Smooth muscle cell (in vitro differentiated cells): ENCODE measurements around the gene SMCO4. TPM values are rescaled to one million over a fixed set of nuclear protein-coding genes. Genes with fewer than 3 reads are reported as not detected.

Experiments used
- DNase-seq: peaks from one replicate; lab custom pipeline; 2025; ENCODE audit not compliant: unreplicated experiment; lab: John Stamatoyannopoulos, UW
- H2AFZ ChIP-seq: fragments of 200-600 bp; sonication (generic); 2 replicates; pipeline ENCODE4 v1.6.0; 2016; ENCODE audit warnings: antibody characterized with exemption, low read depth, mild to moderate bottlenecking
- H3F3A ChIP-seq: fragments of 200-600 bp; sonication (generic); 2 replicates; pipeline ENCODE4 v1.6.0; 2017; ENCODE audit warnings: antibody characterized with exemption, low read depth
- H3K27ac ChIP-seq: fragments of 200-600 bp; sonication (generic); 2 replicates; pipeline ENCODE4 v1.5.1; 2016; ENCODE audit warnings: low read depth, mild to moderate bottlenecking
- H3K27me3 ChIP-seq: fragments of 200-600 bp; sonication (generic); 2 replicates; pipeline ENCODE4 v1.6.1; 2016; ENCODE audit warnings: low read depth, mild to moderate bottlenecking
- H3K36me3 ChIP-seq: fragments of 200-600 bp; sonication (generic); 2 replicates; pipeline ENCODE4 v1.5.1; 2016; ENCODE audit warnings: low read depth
- H3K4me1 ChIP-seq: fragments of 200-600 bp; sonication (generic); 2 replicates; pipeline ENCODE4 v1.5.1; 2016; ENCODE audit warnings: low read depth
- H3K4me2 ChIP-seq: fragments of 200-600 bp; sonication (generic); 2 replicates; pipeline ENCODE4 v1.6.0; 2016; ENCODE audit warnings: mild to moderate bottlenecking
- H3K4me3 ChIP-seq: fragments of 200-600 bp; sonication (generic); 2 replicates; pipeline ENCODE4 v1.5.1; 2016; ENCODE audit warnings: mild to moderate bottlenecking
- H3K79me2 ChIP-seq: fragments of 200-600 bp; sonication (generic); 2 replicates; pipeline ENCODE4 v1.6.0; 2016; ENCODE audit warnings: low read depth, mild to moderate bottlenecking
- H3K9ac ChIP-seq: fragments of 200-600 bp; sonication (generic); 2 replicates; pipeline ENCODE4 v1.6.0; 2016; ENCODE audit warnings: low read depth
- H3K9me3 ChIP-seq: fragments of 200-600 bp; sonication (generic); replicated peaks from 2 replicates; pipeline ENCODE4 v1.5.1; 2016; ENCODE audit warnings: low read depth
- H4K20me1 ChIP-seq: fragments of 200-600 bp; sonication (generic); 2 replicates; pipeline ENCODE4 v1.6.0; 2016; ENCODE audit warnings: low read depth
- CTCF ChIP-seq: fragments of 200-600 bp; sonication (generic); IDR thresholded peaks from 2 replicates; pipeline ENCODE4 v1.5.1; 2017; ENCODE audit warnings: borderline replicate concordance, mild to moderate bottlenecking, antibody characterized with exemption; ENCODE audit not compliant: insufficient read depth, poor library complexity, severe bottlenecking
- WGBS: methylation state at CpG from one replicate; pipeline ENCODE4 v1.1.7; 2016; ENCODE audit warnings: low lambda C conversion rate; 5-methylcytosine and 5-hydroxymethylcytosine counted together
- polyA plus RNA-seq: library from polyadenylated mRNA; unstranded; fragments of >200 nt; fragmentation: Nextera tagmentation; extraction: Ambion mirVana; gene quantifications from 2 replicates; pipeline ENCODE4 v1.2.1, GENCODE V29; 2016
- total RNA-seq: library from RNA; depleted of rRNA; stranded (reverse); fragments of >200 nt; gene quantifications from 2 replicates; pipeline ENCODE4 v1.2.3, GENCODE V29; 2014

Gene SMCO4
- total and polyA plus RNA-seq, 2 experiments from 2014 or later = 13.8 to 50.7 TPM

GRCh38 chr11:93570759-93571413 lies 27.7 kb upstream of the SMCO4 start:
- no peaks in the 10 kb centered on the region for H3K79me2 ChIP-seq
- WGBS = 42% methylated on average over 5 of the region's 5 CpGs
- H3K27me3 ChIP-seq = no peaks in the 10 kb centered on the region
- H3K4me1 ChIP-seq = no peaks in the 10 kb centered on the region
- H3K4me3 ChIP-seq = no peak overlapping the region
- no peaks in the 10 kb centered on the region for H3K9me3 ChIP-seq
- no peak for DNase-seq
- no peaks in the 10 kb centered on the region for H3K36me3 ChIP-seq
- TF ChIP-seq CTCF = no peak
- no peaks in the 10 kb centered on the region for H4K20me1 ChIP-seq
- no peak overlapping the region for H3K27ac ChIP-seq
- H3K9ac ChIP-seq = no peak overlapping the region
- H3K4me2 ChIP-seq = no peak overlapping the region
- H2AFZ ChIP-seq = no peak overlapping the region
- no peaks in the 10 kb centered on the region for H3F3A ChIP-seq

- no peaks in the 10 kb centered on the region for H3K9me3 ChIP-seq
- H3K4me1 ChIP-seq = no peaks in the 10 kb centered on the region
- no peak for TF ChIP-seq CTCF
- no peak overlapping the region for H3K4me3 ChIP-seq
- H3K36me3 ChIP-seq = no peaks in the 10 kb centered on the region
- no peak overlapping the region for H3K4me2 ChIP-seq
- H3K9ac ChIP-seq = no peak overlapping the region
- no peak for DNase-seq
- H3K27me3 ChIP-seq = no peaks in the 10 kb centered on the region
- no peaks in the 10 kb centered on the region for H4K20me1 ChIP-seq
- H2AFZ ChIP-seq = no peak overlapping the region
- H3K79me2 ChIP-seq = no peaks in the 10 kb centered on the region
- no peaks in the 10 kb centered on the region for H3F3A ChIP-seq
- no peak overlapping the region for H3K27ac ChIP-seq
Measured at GRCh38 chr11:93569496-93569895, 26.3 kb upstream of the SMCO4 start.

- Histone ChIP-seq H3K79me2 (no peaks in the 10 kb centered on the region), H3K4me2 (no peak overlapping the region), H2AFZ (no peak overlapping the region), H4K20me1 (no peaks in the 10 kb centered on the region), H3F3A (no peaks in the 10 kb centered on the region), H3K9me3 (no peaks in the 10 kb centered on the region), H3K9ac (no peak overlapping the region), H3K27ac (no peak overlapping the region), H3K27me3 (no peaks in the 10 kb centered on the region), H3K4me3 (no peak overlapping the region), H3K36me3 (no peaks in the 10 kb centered on the region), H3K4me1 (no peaks in the 10 kb centered on the region)
- TF ChIP-seq CTCF = no peak
- 89% methylated on average over 2 of the region's 2 CpGs for WGBS
- no peak for DNase-seq
Measured at GRCh38 chr11:93568726-93569125, 25.5 kb upstream of the SMCO4 start.

GRCh38 chr11:93567401-93567895 lies 24.3 kb upstream of the SMCO4 start:
- DNase-seq = no peak
- WGBS = 70% methylated on average over 7 of the region's 7 CpGs
- no peaks in the 10 kb centered on the region for H3F3A ChIP-seq

More at GRCh38 chr11:93567401-93567895, 24.3 kb upstream of the SMCO4 start:
- H3K79me2 ChIP-seq = no peaks in the 10 kb centered on the region
- no peak overlapping the region for H3K4me2 ChIP-seq
- H2AFZ ChIP-seq = no peak overlapping the region
- H3K9me3 ChIP-seq = no peaks in the 10 kb centered on the region
- no peaks in the 10 kb centered on the region for H3K36me3 ChIP-seq
- no peaks in the 10 kb centered on the region for H4K20me1 ChIP-seq
- no peak overlapping the region for H3K9ac ChIP-seq
- H3K4me3 ChIP-seq = no peak overlapping the region
- TF ChIP-seq CTCF = no peak
- no peaks in the 10 kb centered on the region for H3K27me3 ChIP-seq
- no peak overlapping the region for H3K27ac ChIP-seq
- H3K4me1 ChIP-seq = no peaks in the 10 kb centered on the region
